WTC11 (cell line): ENCODE results near the gene MAMSTR.

ENCODE experiments used
- AR ChIP-seq: fragments of 250-450 bp; sonication (Bioruptor Pico); IDR thresholded peaks from 2 replicates; pipeline ENCODE4 v1.9.0; 2021; ENCODE audit warnings: mild to moderate bottlenecking
- CREB1 ChIP-seq: sonication (generic); formaldehyde crosslinking; IDR thresholded peaks from 2 replicates; pipeline ENCODE4 v1.8.0; 2023; ENCODE audit warnings: mild to moderate bottlenecking, missing genetic modification reagents
- CTCF ChIP-seq: fragments of 200-600 bp; IDR thresholded peaks from 2 replicates; pipeline ENCODE4 v1.8.0; 2022; ENCODE audit warnings: antibody characterized with exemption
- E2F4 ChIP-seq: sonication (generic); formaldehyde crosslinking; IDR thresholded peaks from 2 replicates; pipeline ENCODE4 v1.8.1; 2022; ENCODE audit warnings: low read depth, mild to moderate bottlenecking, moderate library complexity, missing genetic modification reagents, borderline replicate concordance
- ESRRA ChIP-seq: sonication (generic); formaldehyde crosslinking; IDR thresholded peaks from 2 replicates; pipeline ENCODE4 v1.8.1; 2022; ENCODE audit warnings: mild to moderate bottlenecking, missing genetic modification reagents, borderline replicate concordance
- FOXP1 ChIP-seq: sonication (generic); formaldehyde crosslinking; IDR thresholded peaks from 2 replicates; pipeline ENCODE4 v1.8.0; 2022; ENCODE audit warnings: missing genetic modification reagents, mild to moderate bottlenecking, moderate library complexity, borderline replicate concordance
- NFYB ChIP-seq: sonication (generic); formaldehyde crosslinking; conservative IDR thresholded peaks from 2 replicates; pipeline ENCODE4 v1.8.0; 2022; ENCODE audit warnings: low read depth, missing genetic modification reagents
- OVOL2 ChIP-seq: fragments of 250-450 bp; sonication (Bioruptor Pico); IDR thresholded peaks from 2 replicates; pipeline ENCODE4 v1.9.0; 2021; ENCODE audit warnings: mild to moderate bottlenecking, borderline replicate concordance
- USF1 ChIP-seq: sonication (generic); formaldehyde crosslinking; IDR thresholded peaks from 2 replicates; pipeline ENCODE4 v1.8.0; 2022; ENCODE audit warnings: mild to moderate bottlenecking, missing genetic modification reagents

GRCh38 chr19:48708471-48708870 lies 11.1 kb downstream of the MAMSTR start:
- TF ChIP-seq CTCF (no peak), CREB1 (CRISPR knock-in tag) (no peak), FOXP1 (CRISPR knock-in tag) (no peak), OVOL2 (CRISPR knock-in tag) (no peak), USF1 (CRISPR knock-in tag) (peak; percentile 32; the same call in 1 of the 2 replicates), AR (CRISPR knock-in tag) (no peak), E2F4 (CRISPR knock-in tag) (no peak), ESRRA (CRISPR knock-in tag) (no peak), NFYB (no peak)
